ENCODE data around the gene OTUD6A.
A peak's percentile ranks its signal among the peaks of the same experiment; 100 is the strongest.

OTUD6A gene, protein sequence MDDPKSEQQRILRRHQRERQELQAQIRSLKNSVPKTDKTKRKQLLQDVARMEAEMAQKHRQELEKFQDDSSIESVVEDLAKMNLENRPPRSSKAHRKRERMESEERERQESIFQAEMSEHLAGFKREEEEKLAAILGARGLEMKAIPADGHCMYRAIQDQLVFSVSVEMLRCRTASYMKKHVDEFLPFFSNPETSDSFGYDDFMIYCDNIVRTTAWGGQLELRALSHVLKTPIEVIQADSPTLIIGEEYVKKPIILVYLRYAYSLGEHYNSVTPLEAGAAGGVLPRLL

DNA sequence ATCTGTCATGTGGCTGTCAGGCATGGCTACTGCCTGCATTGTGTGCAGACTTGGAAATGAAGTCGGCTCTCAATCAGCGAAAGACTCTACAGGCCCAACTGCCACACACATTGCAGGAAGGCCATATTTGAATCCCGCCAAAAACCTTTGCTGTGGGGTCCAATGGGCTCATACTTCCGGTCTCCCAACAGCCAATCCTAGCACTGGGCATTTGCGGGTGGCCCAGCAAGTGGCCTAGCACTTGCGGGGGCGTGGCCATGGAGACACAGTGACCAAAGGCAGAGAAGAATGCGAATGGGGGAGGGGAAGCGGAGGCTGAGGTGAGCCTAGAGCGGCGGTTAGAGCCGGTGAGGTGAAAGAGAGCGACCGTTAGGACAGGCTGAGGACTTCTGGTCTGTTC lies at the start of gene OTUD6A:
Gene OTUD6A, plus strand, starts transcription at position 382 of the 400 bp plus-strand sequence. CDS start 68 bp downstream, outside the sequence.
- no peak for DNase-seq

DNA sequence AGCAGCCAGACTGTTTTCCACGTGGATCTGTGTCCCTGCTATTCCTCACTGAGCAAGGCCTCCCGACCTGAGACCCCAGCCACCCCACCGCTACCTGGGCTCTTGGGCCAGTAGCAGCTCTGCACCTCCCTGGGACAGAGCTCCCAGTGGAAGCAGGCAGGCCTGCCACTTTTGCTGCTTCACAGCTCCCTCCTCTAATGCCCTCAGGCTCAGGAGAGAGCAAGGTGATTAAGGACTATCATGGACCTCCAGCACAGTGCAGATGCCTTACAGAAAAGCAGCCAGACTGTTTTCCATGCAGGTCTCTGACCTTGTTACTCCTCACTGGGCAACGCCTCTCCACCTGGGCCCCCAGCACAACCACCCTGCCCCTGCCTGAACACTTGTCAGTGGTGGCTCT lies 49.5 kb upstream of the OTUD6A start:
- DNase-seq: no peak

DNA sequence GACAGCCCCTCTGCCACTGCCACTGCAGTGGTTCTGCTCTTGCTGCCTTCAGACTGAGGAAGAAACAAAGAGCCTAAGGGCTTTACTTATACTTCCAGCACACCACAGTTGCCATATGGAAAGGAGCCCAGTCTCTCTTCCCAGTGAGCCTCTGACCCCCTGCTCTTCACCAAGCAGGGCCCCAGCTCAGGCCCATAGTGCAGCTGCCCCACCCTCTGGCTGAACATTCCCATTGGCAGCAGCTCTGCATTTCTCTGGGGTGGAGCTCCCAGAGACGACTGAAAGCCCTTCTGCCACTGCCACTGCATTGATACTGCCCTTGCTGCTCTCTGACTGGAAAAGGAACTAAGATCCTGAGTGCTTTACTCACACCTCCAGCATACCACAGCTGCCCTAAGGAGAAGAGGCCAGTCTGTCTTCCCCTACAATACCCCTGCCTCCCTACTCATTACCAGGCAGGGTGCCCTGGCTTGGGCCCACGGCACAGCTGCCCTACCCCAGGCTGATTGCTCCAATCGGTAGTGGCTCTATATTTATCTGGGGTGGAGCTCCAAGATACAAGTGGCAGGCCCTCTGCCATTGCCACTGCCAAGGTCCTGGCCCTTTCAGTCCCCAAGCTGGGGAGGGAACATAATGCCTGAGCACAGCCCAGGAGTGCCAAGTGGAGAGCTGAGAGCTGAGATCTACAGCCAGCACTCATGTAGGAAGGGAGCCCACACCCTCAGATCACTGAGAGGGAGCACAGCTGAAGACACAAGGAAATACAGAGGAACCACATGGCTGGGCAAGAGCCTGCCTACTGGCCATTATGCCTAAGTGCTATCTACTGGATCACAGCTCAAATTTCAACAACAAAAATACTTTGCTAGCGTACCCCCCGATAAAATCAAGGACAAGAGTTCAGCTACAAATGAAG lies 48.5 kb upstream of the OTUD6A start:
- DNase-seq: peak; percentile 34

DNA sequence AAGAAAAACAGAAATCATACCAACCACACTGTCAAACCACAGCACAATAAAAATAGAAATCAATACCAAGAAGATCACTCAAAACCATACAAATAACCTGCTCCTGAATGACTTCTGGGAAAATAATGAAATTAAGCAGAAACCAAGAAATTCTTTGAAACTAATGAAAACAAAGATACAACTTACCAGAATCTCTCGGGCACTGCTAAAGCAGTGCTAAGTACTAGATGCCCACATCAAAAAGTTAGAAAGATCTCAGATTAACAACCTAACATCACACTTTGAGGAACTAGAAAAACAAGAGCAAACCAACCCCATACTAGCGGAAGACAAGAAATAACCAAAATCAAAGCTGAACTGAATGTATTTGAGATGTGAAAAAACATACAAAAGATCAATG lies 45.7 kb upstream of the OTUD6A start:
- DNase-seq: no peak

DNA sequence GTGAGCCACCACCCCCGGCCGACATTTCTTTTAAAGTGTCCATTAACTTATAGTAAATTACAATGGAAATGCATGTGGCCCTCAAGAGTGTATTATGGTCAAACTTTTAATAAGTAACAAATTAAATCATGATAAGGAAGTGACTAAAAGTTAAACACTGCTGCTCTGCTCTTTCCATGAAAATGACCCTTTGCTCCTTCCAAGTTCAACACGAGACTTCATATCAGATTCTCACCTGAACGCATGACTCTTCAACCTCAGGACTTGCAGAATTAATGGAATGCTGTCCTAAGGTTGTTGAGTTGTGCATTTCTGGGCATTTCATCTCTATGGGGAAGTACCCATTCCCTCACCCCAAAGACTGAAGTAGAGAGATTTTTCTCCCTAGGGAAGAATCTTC lies 39.6 kb upstream of the OTUD6A start:
- DNase-seq: no peak

DNA sequence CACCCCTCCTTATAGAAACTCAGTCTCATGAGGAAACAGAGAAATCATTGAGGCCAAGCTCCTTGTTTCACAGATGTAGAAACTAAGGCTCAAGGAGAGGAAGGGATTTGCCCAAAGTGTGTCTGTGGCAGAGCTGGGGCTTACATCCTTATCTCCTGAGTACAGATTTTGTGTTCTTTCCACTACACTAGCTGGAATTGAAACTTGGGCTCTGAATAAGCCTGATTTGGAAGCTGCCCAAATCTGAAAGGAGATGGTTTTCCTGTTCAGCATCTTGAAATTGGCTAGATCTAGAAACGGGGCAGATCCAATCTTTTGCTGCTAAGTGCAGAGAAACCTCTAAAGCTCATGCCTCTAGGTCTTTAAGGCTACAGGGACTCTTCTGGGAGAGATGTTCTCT lies 36.8 kb upstream of the OTUD6A start:
- no peak for DNase-seq

DNA sequence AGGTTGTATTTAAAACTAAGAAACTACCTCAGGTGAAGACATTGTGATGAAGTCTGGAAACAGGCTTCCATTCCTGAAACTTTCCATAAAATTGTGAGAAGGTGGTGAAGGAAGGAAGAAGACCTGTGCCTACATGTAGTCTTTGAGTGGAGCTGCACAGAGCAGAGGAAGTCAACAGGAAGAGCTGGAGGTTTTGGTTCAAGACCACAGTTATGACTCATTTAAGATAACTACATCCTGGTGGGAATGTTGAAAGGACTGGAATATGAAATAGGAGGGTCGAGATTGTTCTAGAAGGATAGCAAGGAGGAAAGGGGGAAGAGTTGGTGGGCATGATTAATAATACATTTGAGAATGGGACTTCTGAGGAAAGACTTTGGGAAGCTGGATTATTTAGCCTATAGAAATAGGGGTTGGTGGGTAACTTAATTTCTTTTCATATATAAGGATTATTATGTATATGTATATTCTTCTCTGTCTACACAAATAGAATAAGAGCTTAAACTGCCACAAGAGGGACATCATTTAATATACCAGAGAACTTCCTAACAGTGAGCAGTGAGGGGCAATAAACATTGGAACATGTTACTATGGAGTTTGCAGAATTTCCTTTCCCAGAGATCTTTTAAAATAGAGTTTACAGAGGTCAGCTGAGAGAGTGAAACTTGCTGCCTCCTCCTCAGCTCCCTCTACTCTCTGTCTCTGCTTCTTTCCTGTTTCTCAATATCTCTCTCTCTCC lies 36.0 kb upstream of the OTUD6A start:
- DNase-seq: no peak

DNA sequence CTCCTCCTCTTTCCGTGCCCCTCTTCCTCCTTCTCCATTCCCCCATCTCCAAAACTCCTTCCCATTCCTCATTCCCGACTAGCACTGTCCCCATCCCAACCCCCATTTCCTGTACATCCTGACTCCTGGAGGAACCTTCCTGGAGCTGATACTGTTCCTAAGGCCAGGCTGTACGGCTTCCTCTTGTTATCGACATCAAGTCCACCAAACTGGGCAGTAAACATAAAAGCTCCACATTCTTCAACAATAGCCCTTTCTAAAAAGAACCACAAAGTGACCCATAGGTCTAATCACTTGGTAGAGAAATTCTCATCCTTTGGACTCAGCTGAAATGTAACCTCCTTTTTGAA lies 35.4 kb upstream of the OTUD6A start:
- DNase-seq: no peak

DNA sequence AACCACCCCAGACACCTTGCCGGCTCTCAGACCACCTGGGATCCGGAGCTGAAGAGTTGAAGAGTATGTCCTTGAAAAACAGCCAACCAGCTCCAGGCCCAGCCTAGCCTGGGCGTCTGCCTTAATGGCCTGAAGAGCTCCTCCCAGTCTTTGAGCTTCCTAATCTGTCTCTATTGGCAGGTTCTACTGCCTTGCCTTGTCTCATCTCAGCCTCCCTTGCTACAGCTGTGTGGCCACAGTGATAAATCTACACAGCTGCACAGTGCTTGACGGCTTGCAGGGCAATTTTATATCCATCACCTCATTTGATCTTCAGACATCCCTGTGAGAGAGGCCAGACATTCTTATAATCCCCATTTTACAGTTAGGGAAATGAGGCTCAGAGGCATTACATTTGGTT lies 32.4 kb upstream of the OTUD6A start:
- DNase-seq: no peak

DNA sequence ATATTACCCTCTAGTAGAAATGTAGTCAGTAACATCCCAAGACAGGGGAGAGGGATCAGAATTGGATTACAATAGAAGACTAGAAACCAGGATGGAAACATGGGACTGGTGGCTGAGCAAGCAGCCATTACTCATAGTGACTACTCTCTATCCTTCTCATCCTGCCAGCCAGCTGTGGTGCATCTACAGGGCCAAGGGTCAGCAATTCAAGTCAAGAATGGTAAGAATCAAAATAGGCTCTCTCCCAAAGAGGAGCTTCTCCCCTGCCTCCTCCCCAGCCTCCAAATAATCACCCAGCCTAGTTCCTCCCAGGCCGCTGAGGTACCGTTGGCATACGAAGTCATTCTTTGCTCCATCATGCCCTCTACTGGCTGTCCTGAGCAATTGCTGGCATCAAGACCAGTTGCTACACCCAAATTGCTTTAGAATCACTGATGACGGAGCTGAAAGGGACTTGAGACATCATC lies 31.9 kb upstream of the OTUD6A start:
- DNase-seq: peak; percentile 78

DNA sequence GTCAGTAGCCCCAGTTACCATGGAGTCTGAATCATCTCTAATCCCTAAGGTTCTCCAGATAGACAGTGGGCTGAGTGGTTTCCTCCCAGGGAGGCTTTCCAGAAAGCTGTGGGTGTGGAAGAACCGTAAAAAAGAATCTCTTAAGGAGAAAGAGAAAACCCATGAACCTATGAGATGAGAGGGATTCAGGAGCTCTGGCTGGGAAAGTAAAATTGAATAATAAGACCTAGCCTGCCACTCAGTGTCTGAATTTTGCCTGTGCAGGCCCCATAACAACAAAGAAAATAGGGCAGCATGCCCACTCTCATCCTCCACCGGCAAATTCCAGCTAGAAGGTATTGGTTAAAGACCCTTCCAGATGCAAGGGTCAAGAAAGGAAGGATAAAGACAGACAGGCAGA lies 29.5 kb upstream of the OTUD6A start:
- DNase-seq: peak; percentile 50

DNA sequence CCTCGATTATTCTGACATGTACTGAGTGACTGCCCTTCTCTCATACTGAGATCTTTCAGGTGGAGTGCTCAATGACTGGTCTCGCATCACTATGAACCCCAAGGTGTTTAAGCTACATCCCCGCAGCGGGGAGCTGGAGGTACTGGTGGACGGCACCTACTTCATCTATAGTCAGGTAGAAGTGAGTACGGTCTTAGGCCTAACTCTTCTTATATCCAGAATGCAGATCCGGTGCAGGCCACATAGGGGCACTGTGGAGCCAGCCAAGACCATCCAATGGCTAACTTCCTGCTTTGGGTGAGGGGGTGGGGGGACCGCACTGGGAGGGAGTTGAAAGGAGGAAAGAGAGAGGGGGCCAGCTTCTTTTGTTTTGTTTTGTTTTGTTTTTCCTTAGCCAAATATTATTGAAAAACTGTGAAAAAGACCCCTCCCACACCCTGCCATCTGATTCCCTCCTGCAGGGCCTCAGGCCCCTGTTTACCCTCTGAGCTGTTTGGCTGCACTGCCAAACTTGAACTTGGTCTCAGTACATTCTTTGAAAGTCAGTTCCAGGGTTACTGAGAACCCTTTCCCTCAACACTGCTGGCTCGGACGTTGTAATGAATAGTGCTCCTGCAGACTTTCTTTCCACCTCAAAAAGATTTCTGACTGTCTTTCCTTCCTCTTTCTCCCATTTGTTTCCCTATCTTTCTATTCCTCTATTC lies 28.8 kb upstream of the OTUD6A start:
- peak; percentile 26 for DNase-seq

DNA sequence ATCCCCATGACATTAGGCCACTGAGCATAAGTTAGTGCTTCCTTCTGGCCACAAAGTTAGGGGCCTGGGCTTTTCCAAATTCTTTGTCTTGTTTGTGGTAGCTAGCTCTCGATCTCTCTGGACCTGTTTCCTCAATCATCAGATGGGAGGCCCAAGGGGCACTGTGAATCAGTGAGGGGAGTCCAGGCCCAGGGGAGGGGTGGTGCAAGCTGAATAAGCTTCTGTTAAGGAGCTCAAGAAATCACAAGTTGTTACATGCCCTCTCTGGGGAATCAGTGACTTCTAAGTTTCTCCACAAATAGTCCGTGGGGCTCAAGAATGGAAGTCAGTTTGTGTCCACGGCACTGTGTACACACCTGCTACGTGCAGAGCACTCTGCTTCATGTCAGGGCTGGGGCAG lies 27.6 kb upstream of the OTUD6A start:
- no peak for DNase-seq

DNA sequence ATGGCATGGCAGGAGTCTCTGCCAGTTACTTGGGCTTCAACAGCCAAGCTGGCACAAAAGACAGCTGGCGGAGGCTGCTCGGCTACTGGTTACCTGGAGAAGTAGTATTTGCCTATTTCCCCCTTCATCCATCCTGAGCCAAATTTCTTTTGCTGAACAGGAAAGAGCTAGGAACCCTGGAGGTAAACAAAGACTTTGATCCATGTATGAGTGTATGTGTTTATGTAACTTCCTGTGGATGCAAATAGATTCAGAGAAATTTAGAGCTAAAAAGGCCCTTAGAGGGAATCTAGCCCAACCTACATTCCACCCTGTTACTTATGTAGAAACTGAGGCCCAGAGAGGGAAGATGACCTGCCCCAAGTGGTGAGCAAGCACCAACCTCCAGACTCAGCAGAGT lies 23.7 kb upstream of the OTUD6A start:
- no peak for DNase-seq

DNA sequence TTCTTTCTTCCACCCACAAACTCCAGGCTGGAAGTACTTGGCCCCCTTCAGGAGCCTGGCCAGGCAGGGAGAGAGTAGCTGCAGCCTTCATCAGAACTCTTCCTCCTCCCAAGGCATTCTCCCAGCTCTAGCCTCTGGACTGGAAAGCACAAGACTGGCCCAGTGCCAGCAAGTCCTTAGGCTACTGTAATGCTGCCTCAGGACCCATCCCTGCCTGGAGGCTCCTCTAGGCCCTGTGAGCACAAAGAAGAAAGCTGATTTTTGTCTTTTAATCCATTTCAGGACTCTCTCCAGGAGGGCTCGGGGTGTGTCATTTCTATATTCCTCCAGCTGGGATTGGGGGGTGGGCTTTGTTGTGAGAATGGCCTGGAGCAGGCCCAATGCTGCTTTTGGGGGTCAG lies 23.3 kb upstream of the OTUD6A start:
- no peak for DNase-seq

DNA sequence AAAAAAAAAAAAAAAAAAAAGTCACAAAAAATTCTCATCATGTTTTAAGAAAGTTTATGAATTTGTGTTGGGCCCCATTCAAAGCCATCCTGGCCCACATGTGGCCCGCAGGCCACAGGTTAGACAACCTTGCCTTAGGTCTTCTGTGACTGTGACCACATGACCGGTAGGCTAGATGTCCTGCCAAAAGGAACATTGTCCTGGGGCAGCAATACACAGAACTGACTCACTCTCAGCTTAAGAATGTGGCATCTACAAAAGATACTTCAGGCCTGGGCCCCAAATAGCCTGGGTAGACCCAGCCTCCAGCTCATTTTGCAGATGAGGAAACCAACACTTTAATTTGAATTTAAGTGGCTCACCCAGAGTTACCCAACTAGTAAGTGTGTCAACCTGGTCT lies 22.5 kb upstream of the OTUD6A start:
- no peak for DNase-seq

DNA sequence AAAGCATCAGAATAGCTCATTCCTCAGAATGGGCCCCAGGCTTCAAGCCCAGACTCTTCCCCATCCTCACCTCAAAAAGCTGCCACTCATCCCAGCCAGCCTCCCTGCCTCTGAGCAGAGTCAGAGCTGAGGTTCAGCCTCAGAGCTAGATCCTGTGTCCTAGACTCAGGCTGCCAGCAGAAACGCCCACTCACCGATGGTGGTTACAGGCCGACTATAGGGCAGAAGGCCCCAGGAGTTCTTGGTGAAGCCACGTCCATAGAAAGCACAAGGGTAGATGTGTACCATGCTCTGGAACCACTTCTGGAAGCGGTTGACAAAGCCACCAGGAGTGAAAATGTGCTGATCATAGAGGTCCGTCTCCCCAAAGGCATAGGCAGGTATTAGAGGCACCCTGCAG lies 20.3 kb upstream of the OTUD6A start:
- DNase-seq: no peak

DNA sequence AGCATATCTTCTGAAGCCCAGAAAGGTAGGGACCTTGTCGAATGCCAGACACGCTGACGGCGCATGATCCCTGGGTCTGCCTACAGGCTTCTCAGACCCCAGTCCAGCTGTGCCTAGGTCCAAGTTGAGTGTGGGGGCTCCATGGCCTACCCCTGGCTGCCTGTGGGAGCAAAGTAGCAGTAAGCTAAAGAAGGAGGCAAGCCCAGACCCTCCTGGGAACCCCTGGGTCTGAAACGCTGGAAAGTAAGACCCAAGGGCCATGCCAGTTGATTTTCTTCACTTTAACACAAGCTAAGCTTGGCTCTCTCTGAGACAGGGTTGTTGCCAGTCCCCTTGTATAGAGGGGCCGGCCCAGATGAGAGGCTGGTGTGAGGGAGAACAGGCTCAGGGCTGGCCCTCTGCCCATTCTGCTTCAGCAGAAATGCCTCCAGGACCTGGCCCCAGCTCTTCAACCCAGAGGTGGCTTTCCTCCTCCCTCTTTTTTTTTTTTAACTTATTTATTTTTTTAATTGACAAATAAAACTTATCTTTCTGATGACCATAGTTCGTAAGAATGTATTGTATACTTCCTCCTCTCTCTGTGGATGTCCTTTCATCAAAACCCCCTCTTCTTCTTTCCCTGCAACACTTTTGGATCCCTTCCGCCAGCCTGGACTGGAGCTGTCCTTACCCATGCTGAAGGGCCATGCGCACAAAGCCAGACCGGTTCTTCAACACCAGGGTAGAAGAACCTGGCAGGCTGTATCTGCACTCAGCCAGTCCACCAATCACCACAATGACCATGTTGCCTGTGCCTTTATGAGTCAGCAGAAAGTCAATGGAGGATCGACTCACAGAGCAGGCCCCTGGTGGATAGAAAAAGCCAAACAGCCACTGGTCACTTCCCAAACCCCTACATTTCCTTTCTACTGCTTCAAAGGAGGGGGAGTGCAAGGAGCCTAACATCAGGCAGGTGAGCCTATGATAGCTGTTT lies 19.6 kb upstream of the OTUD6A start:
- DNase-seq: no peak

DNA sequence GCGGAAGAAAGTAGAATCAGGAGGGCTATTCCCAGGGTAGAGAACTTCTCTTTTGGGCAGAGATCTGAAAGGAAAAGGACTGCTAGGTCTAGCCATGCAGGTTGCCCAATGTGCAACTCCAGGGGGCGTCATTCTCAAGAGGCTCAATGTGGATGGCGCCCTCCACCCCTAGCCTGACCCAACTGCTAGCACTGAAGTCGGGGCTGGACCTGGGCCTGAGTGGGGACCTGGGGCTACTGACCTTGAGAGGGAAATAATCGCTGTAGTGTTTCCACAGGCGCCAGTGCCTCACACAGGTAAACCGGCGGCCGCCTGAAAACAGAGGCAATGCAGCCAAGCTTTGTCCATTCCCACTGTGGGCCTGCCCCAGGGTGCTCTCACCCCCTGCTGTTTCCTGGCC lies 18.6 kb upstream of the OTUD6A start:
- DNase-seq: no peak

DNA sequence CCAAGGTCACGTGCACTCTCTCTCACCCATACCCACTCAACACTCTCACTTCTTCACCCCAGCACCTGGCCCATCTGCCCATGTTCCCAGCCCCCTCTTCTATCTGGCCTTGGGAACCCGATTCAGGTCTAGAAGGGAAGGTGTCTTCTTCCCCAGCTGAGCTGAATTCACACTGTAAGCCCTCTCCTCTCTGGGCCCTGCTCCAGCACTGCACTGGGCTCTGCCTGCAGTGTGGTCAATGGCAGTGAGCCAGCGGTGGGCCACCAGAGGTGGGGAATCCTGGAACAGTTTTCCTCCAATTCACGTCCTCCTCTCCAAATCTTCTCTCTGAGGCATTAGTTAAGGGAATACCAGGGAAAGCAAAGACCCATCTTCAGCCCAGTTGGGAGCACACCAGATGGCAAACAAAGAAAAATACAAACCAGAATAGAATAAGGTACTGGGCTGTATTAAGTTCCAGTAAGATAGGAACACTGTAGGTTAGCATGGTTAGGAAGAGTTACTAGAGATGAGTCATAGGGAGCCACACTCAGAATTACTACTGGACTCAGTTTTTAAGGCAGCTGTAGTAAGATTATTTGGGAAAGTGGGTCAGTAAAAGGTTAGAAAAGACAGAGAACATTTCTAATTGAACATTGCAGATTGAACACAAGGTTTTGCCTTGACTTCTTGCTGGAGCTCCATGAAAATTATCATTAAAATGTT lies 17.6 kb upstream of the OTUD6A start:
- no peak for DNase-seq

DNA sequence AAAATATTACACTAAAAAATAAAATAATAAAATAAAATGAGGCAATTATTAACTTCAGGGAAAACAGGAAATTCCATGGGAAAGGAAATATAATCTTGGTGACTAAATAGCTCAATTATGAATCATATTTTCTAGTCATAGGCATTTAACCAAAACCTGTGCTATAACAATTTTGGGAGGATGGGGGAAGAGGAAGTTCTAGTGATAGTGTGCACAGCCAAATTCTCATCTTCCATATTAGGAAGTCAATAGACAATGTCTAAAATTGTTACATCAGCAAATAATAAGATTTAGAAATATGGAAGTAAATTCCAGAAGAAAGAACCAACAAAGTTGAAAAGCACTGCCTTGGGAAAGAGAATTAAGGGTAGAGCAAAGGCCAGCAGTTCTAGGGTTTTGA lies 15.3 kb upstream of the OTUD6A start:
- no peak for DNase-seq
